Stimulated activated CD4-positive, alpha-beta T cell treated with anti-CD3 and anti-CD28 coated beads, Interleukin-15, amount 100 ng/mL, for 1 hour (primary cell): ENCODE data around the gene STK33.
A peak's percentile ranks its signal among the peaks of the same experiment; 100 is the strongest.

Experiments
- DNase-seq, 2 donors: peaks; one replicate each; pipeline ENCODE4 v3.0.0-alpha.2; 2020; ENCODE audit warnings: low read depth in 1 of 2, low spot score in 1 of 2

STK33 gene

DNA sequence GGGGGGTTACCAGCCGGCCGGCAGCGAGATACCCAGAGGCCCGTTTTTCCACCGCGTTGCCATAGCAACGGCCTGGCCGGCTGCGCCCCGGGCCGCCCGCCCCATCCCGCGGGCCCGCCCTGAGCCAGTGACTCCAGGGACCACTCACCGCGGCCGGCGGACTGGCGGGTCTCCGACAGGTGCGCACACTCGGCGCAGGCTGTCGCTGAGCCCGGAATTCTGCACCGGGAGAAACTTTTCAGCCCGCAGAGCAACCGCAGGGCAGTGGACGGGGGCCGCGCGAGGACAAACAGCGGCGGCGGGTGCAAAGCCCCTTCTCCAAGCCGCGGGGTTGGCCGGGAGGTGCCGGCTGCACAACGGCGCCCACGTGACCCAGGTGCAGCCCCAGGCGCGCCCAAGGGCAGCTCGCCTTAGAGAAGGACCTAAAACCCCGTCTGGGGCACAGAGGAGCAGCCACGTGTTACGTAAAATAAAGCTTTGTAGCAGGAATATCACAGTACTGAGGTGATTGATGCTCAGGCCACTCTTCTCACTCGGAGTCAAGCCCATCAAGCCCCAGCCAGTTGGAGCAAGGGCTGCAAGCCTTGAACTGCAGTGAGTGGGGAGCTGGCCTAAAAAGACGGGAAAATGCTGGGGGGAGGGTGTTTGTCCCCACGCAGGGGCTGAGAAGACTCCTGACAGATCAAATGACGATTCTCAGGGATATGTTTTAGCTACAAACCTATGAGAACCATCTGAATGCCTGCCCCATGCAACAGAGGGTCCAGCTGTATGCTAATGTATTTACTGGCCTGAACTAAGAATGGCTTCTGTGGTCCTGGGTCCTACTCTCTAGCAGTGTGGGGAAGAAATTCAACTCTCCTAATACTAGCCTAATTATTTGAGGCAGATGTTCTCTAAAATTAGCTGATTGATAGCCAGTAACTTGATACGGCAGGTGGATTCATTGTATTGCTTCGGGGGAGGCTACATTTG lies at the start of gene STK33:
Gene STK33, minus strand, starts transcription at position 294 of the 975 bp plus-strand sequence. CDS start 119,323 bp downstream, outside the sequence.
- peak in 1 of 2 donors; percentile 8 for DNase-seq

GRCh38 chr11:8642196-8642841 lies 48.3 kb upstream of the STK33 start:
- no peak for DNase-seq

DNA sequence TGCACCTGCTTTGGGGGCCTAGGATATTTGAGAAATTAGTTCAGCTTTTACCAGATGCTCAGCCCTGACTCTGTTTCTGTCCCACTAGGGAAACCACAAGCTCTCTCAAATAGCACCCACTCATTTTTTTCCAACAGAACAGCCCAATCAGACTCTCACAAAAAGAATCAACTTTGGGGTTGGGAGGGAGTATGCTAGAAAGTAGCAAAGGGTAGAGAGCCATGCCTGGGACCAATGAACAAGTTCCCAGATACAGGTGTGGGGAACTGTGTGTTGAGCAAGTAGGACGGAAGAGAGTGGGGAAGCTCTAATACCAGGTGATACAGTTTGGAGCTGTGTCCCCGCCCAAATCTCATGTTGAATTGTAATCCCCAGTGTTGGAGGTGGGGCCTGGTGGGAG lies 47.3 kb upstream of the STK33 start:
- DNase-seq: no peak

DNA sequence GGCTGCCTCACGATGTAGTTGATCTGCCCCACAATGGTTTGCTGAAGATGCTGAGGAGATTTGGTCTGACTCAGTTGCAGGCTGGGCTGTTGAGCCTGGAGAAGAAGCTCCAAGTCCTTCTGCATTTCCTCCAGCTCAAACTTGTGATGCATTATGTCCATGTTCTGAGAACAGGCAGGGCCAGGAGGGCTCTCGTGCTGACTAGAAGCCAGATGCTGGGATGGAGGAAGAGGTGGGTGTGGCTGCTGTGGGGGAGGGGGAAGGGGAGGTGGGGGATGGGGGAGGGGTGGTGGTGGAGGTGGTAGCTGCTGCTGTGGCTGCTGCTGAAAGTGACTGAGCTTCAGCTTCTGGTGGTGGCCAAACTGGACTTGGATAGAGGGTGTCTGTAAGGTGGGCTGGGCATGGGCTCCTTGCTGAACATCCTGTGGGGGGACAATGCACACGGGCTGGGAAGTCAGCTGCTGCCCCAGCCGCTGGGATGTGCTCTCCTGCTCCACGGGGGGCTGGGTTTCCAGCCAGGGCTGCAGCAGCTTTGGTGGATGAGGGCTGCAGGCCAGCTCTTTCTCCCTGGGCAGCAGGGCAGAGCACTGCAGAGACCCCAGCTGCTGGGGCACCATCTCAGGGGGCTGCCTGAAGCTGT lies 46.4 kb upstream of the STK33 start:
- DNase-seq: no peak

DNA sequence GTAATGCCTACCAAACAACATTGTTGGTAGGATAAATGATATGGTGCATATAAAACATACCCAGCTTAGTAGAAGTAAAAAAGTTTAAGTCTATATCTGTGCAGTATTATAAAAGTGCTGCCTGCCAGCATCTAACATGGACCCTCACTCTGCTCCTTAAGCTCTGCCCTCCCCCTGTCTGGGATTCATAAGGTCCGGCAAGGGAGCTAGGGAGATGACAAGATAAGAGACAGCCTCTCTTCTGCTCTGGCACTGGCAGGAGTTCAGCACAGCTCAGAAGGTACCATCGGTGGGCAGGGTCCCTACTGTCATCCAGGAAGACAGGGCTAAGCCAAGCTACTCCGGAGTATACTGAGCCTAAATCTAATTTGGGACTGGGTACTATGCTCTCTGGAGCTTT lies 45.6 kb upstream of the STK33 start:
- no peak for DNase-seq

DNA sequence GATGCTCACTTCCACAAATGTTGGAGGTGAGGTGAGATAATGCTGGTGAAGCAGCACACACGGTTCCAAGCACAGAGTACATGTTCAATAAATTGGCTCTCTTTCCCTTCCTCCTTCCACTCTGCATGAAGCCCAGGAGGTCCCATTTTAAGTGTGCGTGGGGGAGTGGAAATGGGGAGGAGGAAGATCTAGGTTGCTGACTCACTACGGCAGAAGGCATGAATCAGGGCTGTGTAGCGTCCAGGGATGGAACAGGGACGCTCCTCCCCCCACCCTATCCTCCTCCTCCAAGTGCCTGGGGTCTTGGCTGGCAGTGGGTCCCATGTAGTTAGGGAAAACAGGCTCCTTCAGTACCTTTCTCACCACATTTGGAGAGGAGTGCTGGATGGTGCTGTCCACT lies 44.3 kb upstream of the STK33 start:
- DNase-seq: no peak

DNA sequence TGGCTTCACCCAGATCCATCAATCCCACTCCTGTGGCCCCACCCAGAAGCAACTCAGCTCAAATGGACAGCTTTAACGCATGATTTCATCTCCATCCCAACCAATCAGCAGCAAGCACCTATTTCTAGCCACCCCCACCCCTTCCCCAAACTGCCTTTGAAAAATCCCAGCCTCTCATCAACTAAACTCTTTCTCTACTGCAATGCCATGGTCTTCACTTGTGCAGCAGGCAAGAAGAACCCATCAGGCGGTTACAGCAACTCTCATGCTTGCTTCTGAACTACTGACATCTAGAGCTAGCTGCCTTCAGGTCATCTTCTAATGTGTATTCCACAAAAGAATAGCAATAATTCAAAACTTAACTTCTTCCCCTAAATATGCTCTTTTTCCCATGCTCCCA lies 42.1 kb upstream of the STK33 start:
- DNase-seq: no peak

- DNase-seq: no peak
These were observed 40.5 kb upstream of the STK33 start for GRCh38 chr11:8634498-8634897.

DNA sequence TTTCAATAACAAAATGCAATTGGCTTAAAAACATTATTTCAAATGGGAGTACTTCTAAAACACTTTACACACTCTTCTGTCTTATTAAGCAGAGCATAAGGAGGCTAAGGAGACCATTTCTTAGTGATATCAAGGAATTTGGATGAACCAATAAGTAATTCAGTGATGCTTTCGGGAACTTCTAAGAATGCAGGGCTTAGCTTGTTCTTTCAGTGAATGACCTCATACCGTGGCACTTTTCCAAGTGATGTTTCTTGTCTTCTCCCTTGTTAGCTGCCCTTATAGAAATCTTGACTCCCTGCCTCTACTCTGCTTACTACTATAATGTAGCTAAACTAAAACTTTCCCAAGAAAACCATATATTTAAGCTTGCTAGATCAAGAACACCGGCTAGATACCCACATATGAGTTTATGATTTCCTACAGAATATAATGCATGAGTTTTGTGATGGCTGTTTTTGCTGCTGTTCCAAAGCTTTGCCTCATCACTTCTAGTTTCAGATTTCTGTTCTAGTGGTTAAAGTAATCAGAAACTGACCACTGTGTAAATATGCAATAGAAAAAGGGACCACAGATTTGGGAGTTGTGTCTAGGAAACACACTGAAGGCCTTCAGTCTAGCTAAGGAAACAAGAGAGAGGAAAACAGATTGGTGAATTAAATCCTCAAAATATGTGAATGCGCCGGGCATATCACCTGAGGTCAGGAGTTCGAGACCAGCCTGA lies 37.5 kb upstream of the STK33 start:
- DNase-seq: no peak

DNA sequence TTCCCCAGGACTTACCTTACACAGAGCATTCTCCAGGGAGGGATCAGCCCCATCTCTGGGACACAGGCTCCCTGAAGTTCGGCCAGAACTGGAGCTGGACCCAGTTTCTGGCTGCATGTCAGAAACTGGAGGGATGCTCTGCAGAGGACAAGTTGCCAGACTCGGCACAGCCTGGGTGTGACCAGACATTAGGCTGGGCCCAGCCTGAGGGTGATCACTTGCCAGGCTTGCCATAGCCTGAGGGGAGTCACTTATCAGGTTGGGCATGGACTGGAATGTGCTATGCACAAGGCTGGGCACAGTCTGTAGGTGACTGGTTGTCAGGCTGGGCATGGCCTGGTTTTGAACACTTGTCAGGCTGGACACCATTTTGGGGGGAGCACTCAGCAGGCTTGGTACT lies 30.7 kb upstream of the STK33 start:
- no peak for DNase-seq

- DNase-seq: no peak
These were observed 27.1 kb upstream of the STK33 start for GRCh38 chr11:8621147-8621546.

GRCh38 chr11:8617063-8617462 lies 23.0 kb upstream of the STK33 start:
- no peak for DNase-seq

- DNase-seq: no peak
These were observed 21.4 kb upstream of the STK33 start for GRCh38 chr11:8615291-8616032.

GRCh38 chr11:8614497-8614896 lies 20.5 kb upstream of the STK33 start:
- no peak for DNase-seq

DNA sequence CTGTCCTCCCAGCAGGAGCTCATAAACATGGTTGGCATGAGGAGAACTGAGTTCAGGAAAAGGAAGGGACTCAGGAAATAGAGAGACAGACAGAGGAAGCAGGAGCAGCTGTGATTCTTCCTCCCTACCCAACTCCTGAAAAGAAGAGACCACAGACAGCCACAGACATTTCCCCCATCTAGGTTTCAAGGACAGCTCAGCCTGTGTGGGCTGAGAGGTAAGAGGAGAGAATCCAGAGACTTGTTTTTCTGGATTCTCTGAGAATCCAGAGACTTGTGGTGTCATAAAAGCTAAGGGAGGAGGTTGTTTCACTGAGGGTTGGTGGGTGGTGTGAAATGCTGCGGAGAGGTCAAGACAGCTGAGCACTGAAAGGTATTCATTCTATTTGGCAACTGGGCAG lies 19.0 kb upstream of the STK33 start:
- no peak for DNase-seq

GRCh38 chr11:8612522-8612921 lies 18.5 kb upstream of the STK33 start:
- no peak for DNase-seq

DNA sequence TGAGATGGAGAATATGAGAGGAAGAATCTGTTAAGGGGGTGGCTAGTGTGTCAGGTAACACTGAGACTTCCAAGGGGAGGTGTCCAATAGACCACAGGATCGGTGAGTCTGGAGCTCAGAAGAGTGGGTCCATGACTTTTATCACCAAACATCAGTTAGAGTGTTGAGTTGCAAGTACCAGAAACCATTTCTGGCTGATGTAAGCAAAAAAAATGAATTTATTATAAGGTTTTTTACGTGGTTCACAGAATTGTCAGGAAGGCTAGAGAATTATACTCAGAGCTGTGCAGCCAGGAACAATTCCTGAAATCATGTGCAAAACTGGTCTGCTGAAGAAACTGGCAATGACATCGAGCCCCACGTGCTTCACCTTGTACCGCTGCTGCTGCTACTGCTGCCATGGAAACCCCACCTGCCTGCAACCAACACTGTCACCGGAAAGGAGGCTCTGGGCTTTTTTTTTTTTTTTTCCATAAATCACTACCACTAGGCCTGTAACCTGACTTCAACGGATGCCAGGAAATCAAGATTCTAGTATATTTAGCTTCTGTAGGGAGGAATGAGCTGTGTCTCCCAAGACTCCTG lies 16.6 kb upstream of the STK33 start:
- no peak for DNase-seq

- DNase-seq: no peak
These were observed 14.6 kb upstream of the STK33 start for GRCh38 chr11:8608652-8609051.

DNA sequence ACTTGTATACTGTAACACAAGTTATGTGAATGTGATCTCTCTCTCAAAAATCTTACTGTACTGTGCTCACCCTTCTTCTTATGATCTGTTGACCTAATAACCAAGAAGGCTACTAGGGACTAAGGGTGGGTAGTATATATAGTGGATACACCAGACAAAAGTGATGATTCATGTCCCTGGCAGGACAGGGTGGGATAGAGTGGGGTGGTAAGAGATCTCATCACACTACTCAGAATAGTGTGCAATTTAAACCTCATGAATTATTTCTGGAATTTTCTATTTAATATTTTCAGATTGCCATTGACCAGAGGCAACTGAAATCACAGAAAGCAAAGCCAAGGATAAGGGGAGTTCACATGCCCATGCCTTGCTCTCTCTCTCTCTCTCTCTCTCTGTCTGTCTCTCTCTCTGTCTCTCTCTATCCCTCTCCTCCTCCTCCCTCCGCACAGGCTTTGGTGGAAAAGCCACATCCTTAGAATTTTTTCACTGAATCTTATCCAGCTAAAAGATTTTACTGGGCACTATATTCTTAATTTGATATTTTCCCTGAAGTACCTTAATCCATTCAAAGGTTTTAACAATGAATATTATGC lies 12.0 kb upstream of the STK33 start:
- DNase-seq: no peak
